UCSD-AML1 (cell line): Measurements from ENCODE around the gene KANSL1.

Experiments
- DNase-seq: peaks from one replicate; lab custom pipeline; 2025; ENCODE audit not compliant: unreplicated experiment; lab: John Stamatoyannopoulos, UW

KANSL1 gene

DNA sequence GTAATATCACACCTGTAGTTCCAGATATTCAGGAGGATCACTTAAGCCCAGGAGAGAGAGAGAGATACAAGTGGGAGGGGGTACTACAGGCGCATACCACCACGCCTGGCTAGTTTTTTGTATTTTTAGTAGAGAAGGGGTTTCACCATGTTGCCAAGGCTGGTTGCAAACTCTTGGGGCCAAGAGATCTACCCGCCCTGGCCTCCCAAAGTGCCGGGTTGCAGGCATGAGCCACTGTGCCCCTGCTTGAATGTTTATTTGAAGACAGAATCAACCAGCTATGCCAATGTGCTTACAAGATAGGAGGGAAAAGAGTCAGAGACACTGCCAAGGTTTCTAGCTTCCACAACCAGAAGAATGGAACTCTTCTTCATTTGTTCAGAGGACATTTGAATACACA lies 106.4 kb downstream of the KANSL1 start:
- no peak for DNase-seq

DNA sequence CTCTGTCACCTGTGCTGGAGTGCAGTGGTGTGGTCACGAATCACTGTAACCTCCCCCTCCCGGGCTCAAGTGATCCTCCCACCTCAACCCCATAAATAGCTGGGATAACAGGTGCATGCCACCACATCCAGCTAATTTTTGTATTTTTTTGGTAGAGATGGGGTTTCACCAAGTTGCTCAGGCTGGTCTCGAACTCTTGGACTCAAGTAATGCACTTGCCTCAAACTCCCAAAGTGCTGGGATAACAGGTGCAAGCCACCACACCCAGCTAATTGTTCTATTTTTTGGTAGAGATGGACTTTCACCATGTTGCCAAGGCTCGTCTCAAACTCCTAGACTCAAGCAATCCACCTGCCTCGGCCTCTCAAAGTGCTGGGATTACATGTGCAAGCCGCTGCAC lies 107.7 kb downstream of the KANSL1 start:
- DNase-seq: no peak

DNA sequence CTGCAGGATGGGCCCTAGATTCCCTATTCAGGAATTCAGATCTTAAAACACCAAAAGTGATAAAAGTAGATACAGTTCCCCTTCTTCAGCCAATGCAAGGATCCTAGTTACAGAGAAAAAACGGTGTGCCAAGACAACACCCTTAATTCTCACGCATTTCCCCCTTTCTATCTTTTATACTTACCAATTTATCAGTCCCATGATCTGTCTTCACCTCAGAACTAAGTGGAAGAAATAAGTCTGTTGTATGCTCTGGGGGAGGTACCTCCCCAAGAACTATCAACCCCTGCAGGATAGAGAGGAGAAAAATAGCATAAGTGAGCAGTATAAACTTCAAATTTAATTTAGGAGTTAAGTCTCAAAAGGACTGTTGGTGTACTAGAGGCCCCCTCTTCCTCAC lies 111.0 kb downstream of the KANSL1 start:
- no peak for DNase-seq

DNA sequence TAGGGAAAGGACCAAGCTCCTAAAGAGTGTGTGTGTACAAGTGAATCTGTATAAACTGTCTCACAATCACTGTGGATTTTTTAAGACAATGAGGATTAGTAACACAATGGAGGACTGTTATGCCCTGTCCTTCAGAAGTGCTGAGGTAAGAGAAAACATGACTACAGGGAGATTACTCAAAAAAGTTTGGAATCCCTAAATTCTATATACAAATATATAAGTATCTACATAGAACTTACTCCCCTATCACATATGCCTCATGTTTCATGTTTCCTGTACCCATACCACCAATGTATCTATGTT lies 112.3 kb downstream of the KANSL1 start:
- DNase-seq: no peak

DNA sequence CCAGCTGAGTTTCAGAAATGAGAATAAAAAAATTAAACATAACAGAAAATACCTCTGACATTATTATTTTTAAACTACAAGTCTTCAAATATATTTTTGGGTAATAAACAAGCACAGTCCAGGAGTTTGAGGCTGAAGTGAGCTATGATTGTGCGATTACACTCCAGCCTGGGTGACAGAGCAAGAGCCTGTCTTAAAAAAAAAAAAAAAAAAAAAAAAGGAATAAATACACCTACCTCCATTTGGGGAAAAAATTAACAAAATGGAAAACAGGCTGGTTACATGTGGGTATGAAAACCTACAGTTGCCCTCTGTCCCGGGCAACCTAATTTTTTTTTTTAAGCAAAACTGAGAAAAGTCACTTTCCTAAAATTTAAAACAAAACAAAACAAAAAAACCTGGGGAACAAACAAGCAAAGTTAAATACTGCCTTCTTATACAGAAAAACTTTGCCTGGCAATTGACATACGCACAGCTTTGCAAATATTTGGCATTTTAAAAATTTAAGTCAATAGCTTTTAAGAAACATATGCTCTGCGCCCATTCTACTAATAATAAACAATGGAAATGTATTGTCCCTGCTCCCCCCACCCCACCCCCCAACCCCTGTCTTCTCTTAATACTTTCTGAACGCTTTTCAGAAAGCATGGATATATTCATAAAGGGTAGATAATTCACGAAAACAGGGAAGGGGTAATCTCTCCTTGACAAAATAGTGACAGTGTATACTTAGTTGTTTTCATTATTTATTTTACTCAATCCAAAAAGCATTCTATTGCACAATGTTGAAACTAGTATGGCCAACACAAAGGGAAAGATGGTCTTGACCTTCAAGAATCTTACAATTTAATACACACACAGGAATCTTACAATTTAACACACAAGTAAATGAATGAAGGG lies 112.9 kb downstream of the KANSL1 start:
- no peak for DNase-seq

DNA sequence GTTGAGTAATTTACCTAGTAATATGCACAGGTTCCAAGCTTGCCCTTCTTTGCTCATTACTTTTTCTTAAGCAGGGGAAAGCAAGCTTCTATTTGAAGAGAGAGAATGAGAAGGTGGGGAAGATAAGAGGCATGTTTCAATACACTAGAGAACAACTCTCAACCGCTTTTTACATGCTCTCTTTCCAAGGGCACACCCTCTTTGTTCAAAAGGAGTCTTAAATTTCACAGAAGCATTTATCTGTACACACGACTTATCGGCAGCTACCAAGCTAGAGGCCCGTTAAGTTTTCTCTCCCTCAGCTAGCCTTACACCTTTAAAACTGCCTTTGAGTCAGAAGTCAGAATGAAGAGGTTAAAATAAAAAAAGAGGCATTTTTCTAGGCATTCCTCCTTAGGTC lies 114.6 kb downstream of the KANSL1 start:
- DNase-seq: no peak

DNA sequence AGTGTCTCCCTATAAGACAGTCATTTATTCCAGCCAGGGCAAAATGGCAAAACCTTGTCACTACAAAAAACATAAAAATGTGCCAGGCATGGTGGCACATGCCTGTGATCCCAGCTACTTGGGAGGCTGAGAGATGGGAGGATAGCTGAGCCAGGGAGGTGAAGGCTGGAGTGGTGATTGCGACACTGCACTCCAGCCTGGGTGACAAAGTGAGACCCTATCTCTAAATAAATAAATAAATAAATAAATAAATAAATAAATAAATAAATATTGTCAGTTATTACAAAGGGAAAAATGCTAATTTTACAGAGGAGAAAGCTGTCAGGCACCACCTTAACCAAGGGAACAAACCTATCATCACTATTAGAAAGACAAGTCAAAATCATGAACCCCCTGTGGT lies 118.7 kb downstream of the KANSL1 start:
- no peak for DNase-seq

DNA sequence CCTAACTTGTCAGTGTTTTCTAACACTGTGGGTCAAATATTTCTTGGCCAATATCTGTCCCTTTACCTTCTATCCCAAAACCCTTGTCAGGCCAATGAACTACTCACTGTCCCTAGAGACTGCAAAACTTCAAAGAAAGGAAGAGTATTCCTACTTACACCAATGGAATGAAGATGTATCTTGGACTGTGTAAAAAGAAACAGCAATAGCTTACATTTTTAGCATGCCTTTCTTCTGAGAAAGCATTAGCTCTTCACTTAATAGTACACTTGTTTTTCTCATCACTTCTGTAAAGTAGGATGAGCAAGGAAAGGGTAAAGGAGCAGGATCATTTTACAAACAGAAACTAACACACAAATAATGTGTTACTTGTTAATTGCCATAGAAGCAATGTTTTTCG lies 120.2 kb downstream of the KANSL1 start:
- DNase-seq: no peak

DNA sequence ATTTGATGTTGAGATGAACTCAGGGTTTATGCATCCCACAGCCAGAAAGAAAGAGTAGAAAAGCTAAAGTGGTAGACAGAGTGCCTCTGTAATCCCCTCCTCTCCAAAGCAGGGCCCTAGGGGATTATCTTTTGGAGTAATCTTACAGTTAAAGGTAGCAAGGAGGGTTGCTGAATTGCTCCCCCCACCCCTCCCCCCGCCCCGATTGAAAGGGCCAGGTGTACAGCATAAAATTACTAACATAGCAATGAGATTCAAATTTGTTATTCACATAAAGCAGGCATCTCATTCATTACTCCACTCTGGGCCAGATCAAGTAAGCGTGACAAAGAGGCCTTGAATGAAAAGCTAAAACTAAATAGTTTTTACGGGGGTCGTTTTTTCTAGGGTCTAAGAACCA lies 121.4 kb downstream of the KANSL1 start:
- no peak for DNase-seq

DNA sequence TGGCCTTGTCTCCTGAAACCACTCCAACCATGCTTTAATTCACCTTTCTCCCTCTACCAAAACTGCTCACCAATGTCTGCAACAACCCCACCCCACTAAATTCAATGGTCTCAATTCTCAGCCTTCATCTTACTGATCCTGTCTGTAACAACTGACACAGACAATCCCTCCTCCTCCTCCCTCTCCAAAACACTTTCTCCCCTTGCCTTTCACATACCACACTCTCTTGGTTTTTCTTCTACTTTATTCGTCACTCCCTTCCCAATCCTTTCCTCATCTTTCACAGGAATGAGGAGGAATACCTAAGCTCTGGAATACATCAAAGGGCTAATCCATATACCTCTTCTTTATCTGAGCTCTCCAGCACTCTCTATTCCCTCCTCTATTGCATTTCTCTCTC lies 128.8 kb downstream of the KANSL1 start:
- no peak for DNase-seq

DNA sequence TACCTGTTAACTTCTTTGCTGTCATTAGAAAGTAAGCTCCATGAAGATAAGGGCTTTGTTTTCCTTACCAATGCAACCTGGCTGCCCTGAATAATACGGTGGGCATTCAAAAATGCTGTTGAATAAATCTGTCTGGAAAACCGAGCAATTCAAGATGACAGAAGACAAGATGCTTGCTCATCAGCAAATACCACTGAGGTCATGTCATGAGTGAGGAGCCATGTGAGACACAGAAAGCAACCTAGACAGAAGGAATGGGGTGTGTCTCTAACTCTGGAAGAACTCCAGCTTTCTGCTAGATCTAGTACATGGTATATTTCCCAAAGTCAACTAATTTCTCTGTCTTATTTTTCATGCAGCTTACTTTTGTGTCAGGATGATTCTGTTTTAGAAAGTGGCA lies 130.0 kb downstream of the KANSL1 start:
- no peak for DNase-seq

DNA sequence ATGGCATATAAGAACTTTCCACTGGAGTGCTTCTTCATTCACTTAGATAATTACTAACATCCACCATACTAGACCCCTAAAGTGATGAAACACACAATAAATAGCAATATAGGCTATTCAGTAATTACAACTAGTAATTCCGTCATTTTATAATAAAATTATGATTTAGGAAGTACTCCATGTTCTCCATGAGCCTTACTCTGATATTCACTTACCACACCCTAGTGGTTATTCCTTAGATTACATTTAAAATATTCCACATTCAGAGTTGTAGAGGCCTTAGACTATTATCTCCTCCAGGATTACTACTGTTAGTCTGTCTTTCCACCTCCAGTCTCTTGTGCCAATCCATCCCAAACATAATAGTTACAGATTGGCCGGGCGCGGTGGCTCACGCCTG lies 131.8 kb downstream of the KANSL1 start:
- DNase-seq: no peak

DNA sequence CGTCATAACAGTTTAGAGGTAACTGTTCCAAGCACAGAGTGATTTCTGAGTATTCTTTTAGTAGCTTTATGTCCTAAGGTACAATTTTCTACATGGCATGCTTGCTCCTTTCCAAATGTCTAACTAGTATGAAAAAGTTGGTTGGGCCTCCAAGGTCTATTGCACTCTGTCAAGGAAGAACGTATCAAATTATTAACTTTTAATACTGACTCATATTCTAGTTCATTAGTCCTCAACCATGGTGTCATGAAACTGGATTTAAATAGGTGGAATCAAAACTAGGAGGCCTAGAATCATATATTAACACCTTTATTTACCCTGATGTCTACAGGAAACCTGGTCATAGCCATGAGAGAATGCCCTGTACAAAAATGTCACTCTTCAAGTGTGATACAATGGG lies 132.8 kb downstream of the KANSL1 start:
- no peak for DNase-seq

DNA sequence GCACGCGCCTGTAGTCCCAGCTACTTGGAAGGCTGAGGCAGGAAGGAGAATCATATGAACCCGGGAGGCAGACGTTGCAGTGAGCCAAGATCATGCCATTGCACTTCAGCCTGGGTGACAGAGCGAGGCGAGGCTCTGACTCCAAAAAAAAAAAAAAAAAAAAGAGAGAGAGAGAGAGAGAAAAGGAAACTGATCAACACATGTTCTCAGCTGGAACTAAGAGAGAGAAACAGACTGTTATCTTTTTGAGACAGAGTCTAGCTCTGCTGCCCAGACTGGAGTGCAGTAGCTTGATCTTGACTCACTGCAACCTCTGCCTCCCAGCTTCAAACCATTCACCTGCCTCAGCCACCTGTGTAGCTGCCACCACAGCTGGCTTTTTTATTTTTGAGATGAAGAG lies 133.7 kb downstream of the KANSL1 start:
- DNase-seq: no peak

DNA sequence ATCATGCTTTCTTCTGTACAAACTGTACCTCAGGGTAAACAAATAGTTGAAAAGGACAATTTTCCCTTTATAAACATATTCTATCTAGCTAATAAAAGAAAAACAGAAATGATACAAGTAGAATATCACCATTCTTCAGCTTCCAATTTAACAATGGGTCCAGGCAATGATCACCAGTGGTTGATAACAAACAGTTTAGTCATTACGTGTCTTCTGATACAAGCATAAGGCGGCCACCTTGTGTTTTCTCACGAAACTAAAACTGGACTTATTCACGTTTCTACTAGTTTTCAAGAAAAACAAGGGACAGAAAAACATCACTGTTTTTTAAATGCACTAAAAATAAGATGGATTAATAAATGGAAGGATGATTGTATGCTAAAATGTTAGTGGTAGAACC lies 135.9 kb downstream of the KANSL1 start:
- no peak for DNase-seq

DNA sequence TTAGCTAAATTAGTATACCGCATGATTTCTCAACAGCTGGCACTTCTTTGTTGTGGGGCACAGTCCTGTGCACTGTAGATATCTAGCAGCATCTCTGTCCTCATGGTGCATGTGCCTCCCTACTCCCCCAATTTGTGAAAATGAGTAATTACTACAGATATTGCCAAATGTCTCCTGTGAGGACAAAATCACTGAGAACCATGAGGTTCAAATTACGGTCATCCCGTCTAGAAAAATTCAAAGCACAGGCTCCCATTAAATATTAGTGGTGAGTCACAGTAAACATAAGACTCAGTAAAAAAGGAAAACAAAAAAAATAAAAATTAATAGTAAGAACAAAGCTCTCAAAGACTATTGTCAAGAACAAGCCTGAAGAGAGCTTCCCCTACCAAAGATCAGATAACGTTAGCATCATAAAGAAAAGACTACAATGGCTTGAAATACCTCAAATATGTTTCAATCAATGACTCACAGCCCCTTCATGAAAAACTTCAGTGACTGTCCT lies 136.4 kb downstream of the KANSL1 start:
- no peak for DNase-seq

DNA sequence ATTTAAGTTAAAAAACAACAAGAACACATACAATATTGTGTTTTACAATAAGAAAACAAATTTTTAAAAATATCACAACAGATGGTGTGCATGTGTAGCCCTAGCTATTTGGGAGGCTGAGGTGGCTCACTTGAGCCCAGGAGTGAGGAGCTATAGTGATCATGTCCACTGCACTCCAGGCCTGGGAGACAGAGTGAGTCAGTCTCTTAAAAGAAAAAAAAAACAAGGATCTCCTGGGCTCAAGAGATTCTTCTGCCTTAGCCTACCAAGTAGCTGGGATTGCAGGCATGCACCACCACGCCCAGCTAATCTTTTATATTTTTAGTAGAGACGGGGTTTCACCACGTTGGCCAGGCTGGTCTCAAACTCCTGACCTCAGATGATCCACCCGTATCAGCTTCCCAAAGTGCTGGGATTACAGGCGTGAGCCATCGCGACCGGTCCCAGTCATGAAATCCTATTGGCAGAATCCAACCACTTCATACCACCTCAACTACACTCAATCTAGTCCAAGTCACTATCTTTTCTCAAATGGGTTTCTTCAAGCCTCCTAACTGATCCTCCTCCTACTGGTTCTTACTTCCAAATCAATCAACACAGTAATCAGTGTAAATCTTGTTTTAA lies 139.2 kb downstream of the KANSL1 start:
- no peak for DNase-seq

DNA sequence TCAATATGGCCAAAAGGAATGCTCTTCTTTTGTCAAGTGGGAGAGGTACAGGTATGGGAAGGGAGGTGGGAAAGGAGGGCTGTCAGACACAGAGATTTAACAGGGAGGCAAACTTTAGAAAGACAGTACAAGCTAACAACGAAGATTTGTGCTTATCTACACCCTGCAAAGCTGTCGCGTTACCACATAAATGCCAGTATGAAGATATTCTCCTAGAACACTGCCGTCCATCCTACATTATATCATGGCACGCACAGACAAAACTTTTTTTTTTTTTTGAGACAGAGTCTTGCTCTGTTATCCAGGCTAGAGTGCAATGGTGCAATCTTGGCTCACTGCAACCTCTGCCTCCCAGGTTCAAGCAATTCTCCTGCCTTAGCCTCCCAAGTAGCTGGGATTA lies 143.6 kb downstream of the KANSL1 start:
- no peak for DNase-seq

DNA sequence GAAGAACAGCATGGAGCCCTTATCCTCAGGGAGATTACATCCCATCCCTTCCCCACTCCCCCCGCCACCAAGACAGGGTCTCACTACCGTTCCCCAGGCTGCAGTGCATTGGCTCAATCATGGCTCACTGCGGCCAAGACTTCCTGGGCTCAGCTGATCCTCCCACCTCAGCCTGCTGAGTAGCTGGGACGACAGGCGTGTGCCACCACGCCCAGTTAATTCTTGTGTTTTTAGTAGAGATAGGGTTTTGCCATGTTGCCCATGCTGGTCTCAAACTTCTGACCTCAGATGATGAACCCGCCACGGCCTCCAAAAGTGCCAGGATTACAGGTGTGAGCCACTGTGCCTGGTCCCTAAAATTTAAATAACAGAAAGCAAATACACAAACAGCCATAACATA lies 145.4 kb downstream of the KANSL1 start:
- DNase-seq: no peak

DNA sequence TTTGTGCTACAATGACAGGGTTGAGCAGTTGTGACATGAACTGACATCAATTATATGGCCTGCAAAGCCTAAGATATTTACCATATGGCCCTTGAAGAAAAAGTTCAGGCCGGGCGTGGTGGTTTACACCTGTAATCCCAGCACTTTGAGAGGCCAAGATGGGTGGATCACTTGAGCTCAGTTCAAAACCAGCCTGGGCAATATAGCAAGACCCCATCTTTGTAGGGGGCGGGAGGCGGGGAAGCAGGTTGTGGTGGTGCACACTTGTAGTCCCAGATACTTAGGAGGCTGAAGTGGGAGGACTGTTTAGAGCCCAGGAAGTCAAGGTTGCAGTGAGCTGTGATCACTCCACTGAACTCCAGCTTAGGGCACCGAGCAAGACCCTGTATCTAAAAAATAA lies 145.8 kb downstream of the KANSL1 start:
- no peak for DNase-seq

DNA sequence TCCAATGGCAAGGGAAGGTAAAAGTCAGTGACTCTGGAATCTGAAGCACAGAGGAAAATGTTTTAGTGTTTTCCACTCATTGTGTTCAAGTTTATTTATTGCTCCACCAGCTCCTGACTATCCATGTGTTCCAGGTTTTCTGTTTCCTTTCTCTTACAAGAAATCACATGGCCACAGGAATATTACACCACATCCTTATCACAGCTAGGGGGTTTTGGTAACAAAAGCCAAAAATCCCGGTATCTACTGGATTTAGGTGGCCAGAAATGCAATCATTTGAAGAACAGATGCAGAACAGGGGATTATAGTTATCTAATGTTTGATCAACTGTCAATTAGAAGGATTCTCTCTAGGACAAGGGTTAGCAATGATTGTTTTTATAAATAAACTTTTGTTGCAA lies 146.3 kb downstream of the KANSL1 start:
- no peak for DNase-seq

DNA sequence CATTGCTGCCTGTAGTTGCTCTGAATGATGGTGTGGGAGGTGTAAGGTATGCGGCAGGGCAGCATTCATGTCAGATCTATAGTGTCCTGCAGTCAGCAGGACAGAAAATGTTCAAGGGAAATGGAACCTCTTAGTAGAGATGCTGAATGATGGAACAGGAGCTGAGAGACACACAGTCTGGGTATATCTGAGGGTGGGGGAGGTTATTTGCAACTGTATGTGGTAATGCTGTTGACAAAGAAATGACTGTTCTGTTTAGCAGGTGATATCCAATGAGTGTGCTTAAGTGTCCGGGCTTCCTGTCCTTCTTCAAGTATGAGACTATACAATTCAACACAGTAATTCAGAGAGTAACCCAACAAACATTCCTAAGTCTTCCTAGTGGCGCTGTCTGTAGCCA lies 147.6 kb downstream of the KANSL1 start:
- DNase-seq: no peak

DNA sequence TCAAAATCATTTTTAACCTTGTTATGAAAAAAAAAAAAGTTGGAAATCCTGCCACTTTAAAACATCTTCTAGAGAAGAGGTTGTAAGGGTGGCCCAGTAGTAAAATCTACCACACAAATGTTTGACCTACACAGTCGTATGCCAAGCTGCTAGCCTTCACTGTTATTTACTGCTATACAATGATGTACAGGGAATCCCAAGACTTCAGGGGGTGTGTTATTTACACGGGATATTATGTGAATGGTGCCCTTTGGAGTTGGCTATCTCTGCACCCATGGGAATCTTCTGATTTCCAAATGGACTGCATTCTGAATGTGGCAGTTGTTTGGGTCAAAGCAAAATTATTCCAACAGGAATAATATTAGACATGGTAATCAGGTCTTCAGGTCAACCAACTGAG lies 148.2 kb downstream of the KANSL1 start:
- no peak for DNase-seq
